GM18519 (cell line): ENCODE measurements around the gene OR6C75.
"Not testable (repeated sequence)": the region's sequence is repeated elsewhere in the genome, so short reads cannot be mapped to it uniquely, and the experiment has no call there.

Experiments
- ATAC-seq: cut with Tn5 transposase; IDR thresholded peaks from one replicate; pipeline ENCODE4 v1.9.1; 2021; ENCODE audit warnings: mild to moderate bottlenecking, moderate library complexity; ENCODE audit not compliant: unreplicated experiment, low FRiP score

OR6C75 gene

GRCh38 chr12:55362675-55363074, at the start of gene OR6C75:
Gene OR6C75 (plus strand): TSS chr12:55362975. CDS start chr12:55365111, 2,136 bp downstream.
- no peak for ATAC-seq

DNA sequence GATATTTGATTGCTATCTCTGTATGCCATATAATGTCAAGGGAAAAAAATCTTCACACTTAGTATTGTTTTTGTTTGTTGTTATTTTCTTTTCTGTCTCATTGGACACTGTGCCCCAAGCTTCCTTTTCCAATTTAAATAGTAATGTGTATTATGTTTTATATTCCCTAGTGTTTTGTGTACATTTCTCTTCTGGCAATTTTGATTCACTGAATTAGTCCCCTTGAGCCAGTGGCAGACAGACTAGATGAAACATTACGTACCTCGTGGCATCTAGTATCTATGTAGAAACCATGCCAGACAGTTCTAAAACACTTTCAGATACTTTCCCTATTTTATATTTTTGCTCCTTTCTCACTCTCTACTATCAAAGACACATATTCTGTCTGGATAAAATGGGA, 48.7 kb upstream of the OR6C75 start, which contains the start of gene OR6C1:
Gene OR6C1 (plus strand): TSS at position 301 of the 400 bp plus-strand sequence. CDS start 6,257 bp downstream, outside the sequence.
- no peak for ATAC-seq

- no peak for ATAC-seq
These were observed 42.6 kb upstream of the OR6C75 start for GRCh38 chr12:55320201-55320600.

- not testable (repeated sequence) for ATAC-seq
These were observed 37.0 kb upstream of the OR6C75 start for GRCh38 chr12:55325801-55326200.

- ATAC-seq = no peak
These were observed 32.3 kb upstream of the OR6C75 start, which contains the start of gene OR6C3 for GRCh38 chr12:55330446-55330845. Gene OR6C3 (plus strand): TSS chr12:55330746. CDS start chr12:55331701, 955 bp downstream.

DNA sequence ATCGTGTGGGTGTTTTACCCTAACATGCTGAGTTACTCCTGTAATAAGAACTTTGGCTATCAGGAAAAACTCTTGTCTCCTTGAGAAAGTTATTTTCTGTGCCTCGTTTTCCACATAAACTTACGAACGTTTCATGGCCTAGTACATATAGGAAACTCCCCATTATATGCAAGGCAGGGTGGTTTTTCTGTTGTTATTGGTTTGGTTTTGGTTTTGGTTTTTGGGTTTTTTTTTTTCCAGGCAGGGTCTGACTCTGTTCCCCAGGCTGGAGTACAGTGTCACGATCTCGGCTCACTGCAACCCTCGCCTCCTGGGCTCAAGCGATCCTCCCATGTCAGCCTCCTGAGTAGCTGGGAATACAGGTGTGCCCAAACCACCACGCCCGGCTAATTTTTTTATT, 26.8 kb upstream of the OR6C75 start:
- no peak for ATAC-seq

DNA sequence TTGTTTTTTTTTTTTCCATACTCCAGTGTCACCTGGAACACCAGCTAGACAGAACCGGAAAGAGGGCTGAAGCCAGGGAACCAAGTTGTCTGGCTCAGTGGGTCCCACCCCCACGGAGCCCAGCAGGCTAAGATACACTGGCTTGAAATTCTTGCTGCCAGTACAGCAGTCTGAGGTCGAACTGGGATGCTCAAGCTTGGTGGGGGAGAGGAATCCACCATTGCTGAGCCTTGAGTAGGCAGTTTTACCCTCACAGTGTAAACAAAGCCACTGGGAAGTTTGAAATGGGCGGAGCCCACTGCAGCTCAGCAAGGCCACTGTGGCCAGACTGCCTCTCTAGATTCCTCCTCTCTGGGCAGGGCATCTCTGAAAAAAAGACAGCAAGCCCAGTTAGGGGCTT, 7.4 kb upstream of the OR6C75 start:
- not testable (repeated sequence) for ATAC-seq

- no peak for ATAC-seq
These were observed 2.3 kb downstream of the OR6C75 start for GRCh38 chr12:55365086-55365485.

GRCh38 chr12:55372521-55372920, 9.7 kb downstream of the OR6C75 start:
- no peak for ATAC-seq

DNA sequence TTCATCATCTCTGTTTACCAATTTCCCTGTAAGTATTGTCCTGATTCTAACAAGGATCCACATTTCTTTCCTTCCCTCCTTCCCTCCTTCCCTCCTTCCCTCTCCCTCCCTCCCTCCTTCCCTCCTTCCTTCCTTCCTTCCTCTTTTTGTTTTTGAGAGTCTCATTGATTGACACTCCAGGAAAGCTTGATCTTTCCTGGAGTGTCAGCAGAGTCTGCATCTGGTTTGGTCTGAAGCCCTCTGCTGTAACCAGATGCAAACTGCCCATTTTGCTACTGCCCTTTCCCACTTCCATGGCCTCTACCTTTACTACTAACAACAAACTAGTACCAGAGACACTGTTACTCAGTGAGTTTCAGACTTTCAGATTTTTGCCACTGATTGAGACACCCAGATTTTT, 23.1 kb downstream of the OR6C75 start:
- no peak for ATAC-seq

- no peak for ATAC-seq
These were observed 29.4 kb downstream of the OR6C75 start for GRCh38 chr12:55392032-55392795.

DNA sequence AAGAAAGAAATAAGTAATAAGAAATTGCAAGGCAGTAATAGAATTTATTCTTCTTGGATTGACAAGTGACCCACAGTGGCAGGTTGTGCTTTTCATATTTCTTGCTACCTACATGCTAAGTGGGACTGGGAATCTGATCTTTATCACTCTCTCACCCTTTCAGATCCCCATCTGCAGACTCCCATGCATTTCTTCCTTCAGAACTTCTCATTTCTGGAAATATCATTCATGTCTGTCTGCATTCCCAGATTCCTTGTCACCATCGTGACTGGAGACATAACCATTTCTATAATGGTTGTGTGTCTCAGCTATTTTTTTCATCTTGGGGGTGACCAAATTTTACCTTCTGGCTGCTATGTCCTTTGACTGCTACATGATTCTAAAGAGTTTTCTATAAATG, 33.6 kb downstream of the OR6C75 start:
- ATAC-seq = no peak

DNA sequence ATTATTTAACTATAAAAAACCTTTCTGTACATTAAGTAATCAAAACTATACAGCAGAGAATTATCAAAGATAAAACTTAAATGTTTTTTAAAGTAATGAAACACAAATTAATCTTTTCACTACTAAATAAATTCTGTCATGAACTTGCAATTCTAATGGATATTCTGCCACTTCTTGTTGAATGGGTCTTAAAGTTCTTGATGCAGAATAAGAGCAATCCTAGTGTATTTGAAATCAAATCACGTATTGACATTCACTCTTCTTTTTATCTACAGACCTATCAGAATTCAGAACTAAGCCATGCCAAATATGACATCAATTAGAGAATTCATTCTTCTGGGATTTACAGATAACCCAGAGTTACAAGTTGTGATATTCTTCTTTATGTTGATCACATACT, 37.5 kb downstream of the OR6C75 start, which contains the start of gene OR6C65:
Gene OR6C65 (plus strand): TSS at position 301 of the 400 bp plus-strand sequence. CDS start 0 bp downstream, at position 301.
- no peak for ATAC-seq

DNA sequence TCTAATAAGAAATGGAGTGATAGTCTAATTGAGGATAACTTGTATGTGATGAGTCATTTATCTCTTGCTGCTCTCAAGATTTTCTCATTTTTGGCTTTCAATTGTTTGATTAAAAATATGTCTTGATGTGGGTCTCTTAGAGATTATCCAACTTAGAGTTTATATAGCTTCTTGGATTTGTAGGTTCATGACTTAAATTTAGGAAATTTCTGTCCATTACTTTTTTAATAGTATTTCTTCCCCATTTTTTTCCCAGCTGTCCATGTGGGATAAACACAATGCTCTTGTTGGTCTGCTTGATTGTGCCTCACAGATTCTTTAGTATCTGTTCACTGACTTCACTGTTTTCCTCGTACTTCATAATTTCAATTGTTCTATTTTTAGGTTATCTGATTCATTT, 45.1 kb downstream of the OR6C75 start:
- no peak for ATAC-seq

- ATAC-seq = not testable (repeated sequence)
These were observed 46.4 kb downstream of the OR6C75 start for GRCh38 chr12:55409133-55409532.

DNA sequence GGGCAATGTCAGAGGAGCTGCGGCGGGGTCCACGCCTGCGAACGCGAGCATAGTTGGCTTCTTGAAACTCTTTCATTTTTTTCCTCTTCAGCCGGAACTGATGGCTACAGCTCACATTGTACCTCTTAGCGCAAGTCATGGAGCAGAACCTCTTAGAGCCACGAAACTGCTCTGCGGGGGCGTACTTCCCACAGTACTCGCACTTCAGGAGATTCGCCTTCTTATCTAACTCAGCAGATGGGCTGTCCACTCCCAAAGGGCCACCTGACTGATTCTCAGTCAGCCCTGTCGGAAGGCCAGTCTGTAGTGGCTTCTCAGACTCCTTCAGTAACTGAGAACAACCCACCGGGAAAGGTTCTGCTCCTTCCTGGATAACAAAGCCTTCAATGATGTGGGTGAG, 49.4 kb downstream of the OR6C75 start:
- ATAC-seq = not testable (repeated sequence)

DNA sequence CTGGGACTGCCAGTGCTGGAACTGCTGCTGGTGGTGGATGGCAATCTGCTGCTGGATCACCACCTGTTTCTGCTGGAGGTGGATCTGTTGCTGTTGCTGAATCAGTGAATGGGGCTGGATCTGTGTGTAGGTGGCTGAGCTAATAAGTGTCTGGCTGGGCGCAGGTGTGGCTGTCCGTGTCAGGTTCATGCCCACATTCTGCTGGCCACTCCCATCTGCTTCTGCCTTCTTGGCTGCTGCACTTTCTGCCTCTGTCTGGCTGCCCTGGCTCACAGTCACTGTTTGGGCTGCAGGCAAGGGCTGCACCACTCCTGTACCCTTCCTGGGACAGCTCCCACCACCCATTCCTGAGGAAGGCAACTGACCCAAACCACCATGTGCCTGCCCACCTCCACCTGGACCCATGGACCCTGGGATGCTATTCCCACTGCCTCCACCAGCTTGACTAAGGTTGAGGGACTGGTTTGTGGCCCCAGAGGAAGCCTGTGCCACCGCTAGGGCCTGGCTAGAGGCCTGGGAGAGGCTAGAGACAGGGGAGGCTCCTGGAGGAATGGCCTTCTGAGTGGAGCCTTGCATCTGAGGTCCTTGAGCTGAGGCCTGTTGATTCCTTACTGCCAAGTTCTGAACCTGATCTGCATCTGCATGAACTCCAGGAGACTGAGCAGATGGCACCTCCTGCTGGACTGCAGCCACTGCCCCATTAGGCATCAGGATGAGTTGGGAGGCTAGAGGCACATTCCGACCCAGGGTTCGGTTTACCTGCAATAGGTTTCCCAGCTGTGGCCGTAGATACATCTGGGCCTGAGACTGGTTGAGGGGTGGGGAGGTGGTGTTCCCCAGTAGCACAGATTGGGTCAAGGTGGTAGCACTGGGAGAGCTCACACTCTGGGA, 51.0 kb downstream of the OR6C75 start:
- not testable (repeated sequence) for ATAC-seq

- not testable (repeated sequence) for ATAC-seq
These were observed 51.6 kb downstream of the OR6C75 start for GRCh38 chr12:55414396-55414823.

DNA sequence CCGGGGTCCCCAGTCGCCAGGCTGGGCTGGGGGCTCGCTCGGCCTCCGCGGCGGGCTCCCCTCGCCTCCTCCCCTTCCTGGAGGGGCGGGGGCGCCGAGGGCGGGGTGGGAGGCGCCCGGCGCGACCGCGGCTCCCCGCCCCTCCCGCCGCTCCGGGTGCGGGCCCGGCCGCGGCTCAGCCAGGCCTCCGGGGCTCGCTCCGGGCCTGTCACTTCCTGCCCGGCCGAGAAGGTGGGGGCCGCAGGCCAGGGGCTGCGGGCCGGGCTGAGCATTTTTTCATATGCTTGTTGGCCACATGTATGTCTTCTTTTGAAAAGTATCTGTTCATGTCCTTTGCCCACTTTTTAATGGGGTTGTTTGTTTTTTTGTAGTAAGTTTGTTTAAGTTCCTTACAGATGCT, 52.1 kb downstream of the OR6C75 start:
- not testable (repeated sequence) for ATAC-seq

DNA sequence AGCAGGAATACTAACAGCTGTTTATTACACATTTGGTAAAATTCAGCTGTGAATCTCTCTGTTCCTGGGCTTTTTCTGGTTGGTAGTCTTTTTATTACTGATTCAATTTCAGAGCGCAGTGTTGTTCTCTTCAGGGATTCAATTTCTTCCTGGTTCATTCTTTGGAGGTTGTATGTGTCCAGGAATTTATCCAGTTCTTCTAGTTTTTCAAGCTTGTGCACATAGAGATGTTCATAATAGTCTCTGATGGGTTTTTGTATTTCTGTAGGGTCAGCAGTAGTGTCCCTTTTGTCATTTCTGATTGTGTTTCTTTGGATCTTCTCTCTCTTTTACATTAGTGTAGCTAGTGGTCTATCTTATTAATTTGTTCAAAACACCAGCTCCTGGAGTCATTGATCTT, 54.2 kb downstream of the OR6C75 start:
- ATAC-seq = no peak
